Neural cell (in vitro differentiated cells): Measurements from ENCODE around the gene CKMT2. TPM values are rescaled to one million over a fixed set of nuclear protein-coding genes. Genes with fewer than 3 reads are reported as not detected.
"Not testable (repeated sequence)": the region's sequence is repeated elsewhere in the genome, so short reads cannot be mapped to it uniquely, and the experiment has no call there.

Experiments
- H2AFZ ChIP-seq: fragments of 200-600, 300-800 bp; sonication (generic), shearing (Covaris generic); 2 replicates; pipeline ENCODE4 v1.6.0; 2014; ENCODE audit warnings: low read depth, mild to moderate bottlenecking, antibody characterized with exemption, low read length, moderate library complexity
- H3F3A ChIP-seq: fragments of 200-600 bp; shearing (Covaris generic); 2 replicates; pipeline ENCODE4 v1.6.1; 2016; ENCODE audit warnings: mild to moderate bottlenecking, moderate library complexity, mixed read lengths, antibody characterized with exemption, low read length; ENCODE audit not compliant: insufficient read depth, poor library complexity, severe bottlenecking
- H3K27ac ChIP-seq: fragments of 200-600, 300-800 bp; sonication (generic), shearing (Covaris generic); 2 replicates; pipeline ENCODE4 v1.5.1; 2014; ENCODE audit warnings: mild to moderate bottlenecking, low read length, moderate library complexity
- H3K27me3 ChIP-seq: fragments of 300-800, 200-600 bp; sonication (generic), shearing (Covaris generic); 2 replicates; pipeline ENCODE4 v1.6.0; 2014; ENCODE audit warnings: mild to moderate bottlenecking, low read depth, low read length, moderate library complexity; ENCODE audit not compliant: insufficient read depth
- H3K36me3 ChIP-seq: fragments of 300-800, 200-600 bp; sonication (generic), shearing (Covaris generic); 2 replicates; pipeline ENCODE4 v1.5.1; 2014; ENCODE audit warnings: mild to moderate bottlenecking, antibody characterized with exemption, low read length, moderate library complexity; ENCODE audit not compliant: insufficient read depth
- H3K4me2 ChIP-seq: fragments of 300-800, 200-600 bp; sonication (generic), shearing (Covaris generic); 2 replicates; pipeline ENCODE4 v1.6.0; 2014; ENCODE audit warnings: mild to moderate bottlenecking, low read length
- H3K4me3 ChIP-seq: fragments of 300-800, 200-600 bp; sonication (generic), shearing (Covaris generic); 2 replicates; pipeline ENCODE4 v1.5.1; 2014; ENCODE audit warnings: mild to moderate bottlenecking, low read length, moderate library complexity
- H3K79me2 ChIP-seq: fragments of 200-600 bp; shearing (Covaris generic); replicated peaks from 2 replicates; pipeline ENCODE4 v1.6.0; 2014; ENCODE audit warnings: mild to moderate bottlenecking, low read length, moderate library complexity; ENCODE audit not compliant: insufficient read depth
- H3K9ac ChIP-seq: fragments of 300-800, 200-600 bp; sonication (generic), shearing (Covaris generic); 2 replicates; pipeline ENCODE4 v1.6.1; 2016; ENCODE audit warnings: mild to moderate bottlenecking, low read length, mixed read lengths
- H3K9me2 ChIP-seq: fragments of 200-600 bp; shearing (Covaris generic); 2 replicates; pipeline ENCODE4 v1.6.1; 2016; ENCODE audit warnings: mild to moderate bottlenecking, low read length, mixed read lengths; ENCODE audit not compliant: insufficient read depth
- H3K9me3 ChIP-seq: fragments of 200-600, 300-800 bp; sonication (generic), shearing (Covaris generic); 2 replicates; pipeline ENCODE4 v1.6.1; 2016; ENCODE audit warnings: mild to moderate bottlenecking, mixed run types, low read length, moderate library complexity, mixed read lengths
- H4K20me1 ChIP-seq: fragments of 200-600 bp; shearing (Covaris generic); 2 replicates; pipeline ENCODE4 v1.6.1; 2016; ENCODE audit warnings: mild to moderate bottlenecking, mixed run types; ENCODE audit not compliant: insufficient read depth
- CTCF ChIP-seq: fragments of 450-650 bp; IDR thresholded peaks from 2 replicates; pipeline ENCODE4 v1.5.1; 2014; ENCODE audit warnings: antibody characterized with exemption, mild to moderate bottlenecking, moderate library complexity; ENCODE audit not compliant: poor library complexity, severe bottlenecking
- EP300 ChIP-seq: fragments of 450-650 bp; conservative IDR thresholded peaks from 2 replicates; pipeline ENCODE4 v1.6.1; 2014; ENCODE audit warnings: antibody characterized with exemption, mild to moderate bottlenecking, moderate library complexity; ENCODE audit not compliant: poor library complexity, severe bottlenecking
- EZH2 ChIP-seq: fragments of 200-600, 300-800 bp; shearing (Covaris generic), sonication (generic); IDR thresholded peaks from 2 replicates; pipeline ENCODE4 v1.6.1; 2014; ENCODE audit warnings: antibody characterized with exemption, low read length, borderline replicate concordance, mild to moderate bottlenecking; ENCODE audit not compliant: insufficient read depth, poor library complexity, severe bottlenecking
- MXI1 ChIP-seq: fragments of 450-650 bp; conservative IDR thresholded peaks from 2 replicates; pipeline ENCODE4 v1.6.1; 2014; ENCODE audit warnings: antibody characterized with exemption, mild to moderate bottlenecking; ENCODE audit not compliant: poor library complexity, severe bottlenecking
- POLR2AphosphoS5 ChIP-seq: IDR thresholded peaks from 2 replicates; pipeline ENCODE4 v1.6.1; 2012
- RAD21 ChIP-seq: fragments of 450-650 bp; conservative IDR thresholded peaks from 2 replicates; pipeline ENCODE4 v1.6.1; 2014; ENCODE audit warnings: antibody characterized with exemption, mild to moderate bottlenecking, moderate library complexity
- REST ChIP-seq: IDR thresholded peaks from 2 replicates; pipeline ENCODE4 v1.6.1; 2012; ENCODE audit warnings: borderline replicate concordance
- SMC3 ChIP-seq: fragments of 450-650 bp; conservative IDR thresholded peaks from 2 replicates; pipeline ENCODE4 v1.6.1; 2014; ENCODE audit warnings: antibody characterized with exemption, mild to moderate bottlenecking, moderate library complexity; ENCODE audit not compliant: poor library complexity
- TAF1 ChIP-seq: IDR thresholded peaks from 2 replicates; pipeline ENCODE4 v1.6.1; 2012; ENCODE audit warnings: low read depth
- polyA plus RNA-seq: library from polyadenylated mRNA; depleted of rRNA; stranded (reverse); fragments of >200 nt; gene quantifications from 2 replicates; pipeline ENCODE4 v1.2.3, GENCODE V29; 2014

Gene CKMT2
- polyA plus RNA-seq, 1 donor from 2014 or later: not detected

GRCh38 chr5:81254886-81255559, 21.9 kb downstream of the CKMT2 start:
- Histone ChIP-seq H3K9ac (no peak overlapping the region), H3K9me2 (no peaks in the 10 kb centered on the region), H3K9me3 (peaks cover 11% of the 10 kb centered on the region), H4K20me1 (no peaks in the 10 kb centered on the region), H3K4me2 (no peak overlapping the region), H3K27me3 (no peaks in the 10 kb centered on the region), H3K27ac (no peak overlapping the region), H3K4me3 (no peak overlapping the region), H3K36me3 (no peaks in the 10 kb centered on the region), H2AFZ (no peak overlapping the region), H3K79me2 (no peaks in the 10 kb centered on the region), H3F3A (no peaks in the 10 kb centered on the region)
- TF ChIP-seq REST (no peak), POLR2AphosphoS5 (no peak), MXI1 (no peak), CTCF (no peak), TAF1 (no peak), EZH2 (no peak), SMC3 (no peak), RAD21 (no peak), EP300 (no peak)

- H4K20me1 ChIP-seq: no peaks in the 10 kb centered on the region
- H3K36me3 ChIP-seq: no peaks in the 10 kb centered on the region
- H3K4me2 ChIP-seq: no peak overlapping the region
- no peak overlapping the region for H3K27ac ChIP-seq
- H3K27me3 ChIP-seq: no peaks in the 10 kb centered on the region
- no peak overlapping the region for H2AFZ ChIP-seq
- no peaks in the 10 kb centered on the region for H3K9me2 ChIP-seq
- no peak overlapping the region for H3K9ac ChIP-seq
- no peak for TF ChIP-seq EP300
- no peak for TF ChIP-seq TAF1
- no peak for TF ChIP-seq MXI1
- no peak for TF ChIP-seq CTCF
- no peak for TF ChIP-seq EZH2
- no peak for TF ChIP-seq REST
- TF ChIP-seq RAD21: no peak
- no peak for TF ChIP-seq POLR2AphosphoS5
- TF ChIP-seq SMC3: no peak
- H3F3A ChIP-seq: no peaks in the 10 kb centered on the region
- no peak overlapping the region for H3K4me3 ChIP-seq
- H3K79me2 ChIP-seq: no peaks in the 10 kb centered on the region
- peaks cover 5% of the 10 kb centered on the region for H3K9me3 ChIP-seq
These were observed 23.6 kb downstream of the CKMT2 start for GRCh38 chr5:81256766-81257165.

GRCh38 chr5:81262796-81263195, 29.7 kb downstream of the CKMT2 start:
- not testable (repeated sequence) for H3K9ac ChIP-seq, H3F3A ChIP-seq, H3K4me2 ChIP-seq, H2AFZ ChIP-seq, H3K9me2 ChIP-seq, H3K79me2 ChIP-seq, H3K4me3 ChIP-seq, H4K20me1 ChIP-seq, H3K27ac ChIP-seq, H3K36me3 ChIP-seq, H3K9me3 ChIP-seq, H3K27me3 ChIP-seq
